H1 (cell line): ENCODE measurements around the gene KMT2E. TPM values are rescaled to one million over a fixed set of nuclear protein-coding genes. Genes with fewer than 3 reads are reported as not detected.

Source experiments
- CTCF ChIA-PET: fragments of 300-600 bp; sonication (Branson Sonifier 250); formaldehyde crosslinking; loops from one replicate; lab custom pipeline; 2021; ENCODE audit not compliant: partially characterized antibody; lab: Charles Lee
- POLR2A ChIA-PET: fragments of 300-600 bp; sonication (Branson Sonifier 250); formaldehyde crosslinking; loops from one replicate; lab custom pipeline; 2021; ENCODE audit warnings: inconsistent platforms; ENCODE audit not compliant: partially characterized antibody; lab: Charles Lee
- DNase-seq, 2 experiments: peaks; one replicate each; pipeline versions ENCODE4 v3.0.0 to v3.0.0-alpha.2; 2010 to 2022; ENCODE audit warnings: low spot score in 2 of 2, low read depth in 1 of 2, mixed read lengths in 1 of 2
- FAIRE-seq: peaks from 2 replicates; lab custom pipeline; 2011; peaks lifted over from hg19 to GRCh38; lab: Jason Lieb, UNC
- H2AFZ ChIP-seq: 2 replicates; pipeline ENCODE4 v1.8.1; 2012; ENCODE audit warnings: low read length, inconsistent platforms
- H2AK5ac ChIP-seq: 2 replicates; pipeline ENCODE4 v1.6.1; 2013; ENCODE audit warnings: low read depth, low read length
- H2BK120ac ChIP-seq: replicated peaks from 2 replicates; pipeline ENCODE3; 2013; ENCODE audit warnings: low read depth, low read length, inconsistent platforms
- H2BK12ac ChIP-seq: 2 replicates; pipeline ENCODE4 v1.6.1; 2013; ENCODE audit warnings: low read depth, low read length
- H2BK15ac ChIP-seq: 2 replicates; pipeline ENCODE4 v1.6.1; 2013; ENCODE audit warnings: low read length
- H2BK20ac ChIP-seq: 2 replicates; pipeline ENCODE4 v1.6.1; 2013; ENCODE audit warnings: low read length
- H2BK5ac ChIP-seq: 2 replicates; pipeline ENCODE4 v1.6.1; 2013; ENCODE audit warnings: low read depth, low read length
- H3K14ac ChIP-seq: 2 replicates; pipeline ENCODE4 v1.6.1; 2013; ENCODE audit warnings: inconsistent platforms; ENCODE audit not compliant: insufficient read length
- H3K18ac ChIP-seq: 2 replicates; pipeline ENCODE4 v1.6.1; 2013; ENCODE audit warnings: low read length; ENCODE audit errors: extremely low read depth
- H3K23ac ChIP-seq: 2 replicates; pipeline ENCODE4 v1.6.1; 2013; ENCODE audit warnings: inconsistent platforms; ENCODE audit not compliant: insufficient read length
- H3K23me2 ChIP-seq: 2 replicates; pipeline ENCODE4 v1.6.1; 2013; ENCODE audit warnings: low read depth, low read length
- H3K27ac ChIP-seq: 2 replicates; pipeline ENCODE4 v1.6.1; 2011; ENCODE audit warnings: low read depth, low read length, inconsistent platforms
- H3K27me3 ChIP-seq, 4 experiments: replicated peaks in 1 of 4; 1 replicate in 1 of 4; 2 replicates in 3 of 4; pipeline versions ENCODE4 v1.6.1 to v1.8.1; 2011 to 2013; ENCODE audit warnings: low read length in 3 of 4, mild to moderate bottlenecking in 3 of 4, inconsistent platforms in 2 of 4, mixed read lengths in 2 of 4, moderate library complexity in 1 of 4; ENCODE audit not compliant: control insufficient read depth in 3 of 4, insufficient read depth in 3 of 4; ENCODE audit errors: extremely low read depth in 1 of 4
- H3K36me3 ChIP-seq, 4 experiments: 2 replicates each; pipeline versions ENCODE4 v1.6.1 to v1.8.1; 2011 to 2013; ENCODE audit warnings: mild to moderate bottlenecking in 4 of 4, low read length in 3 of 4, moderate library complexity in 2 of 4, control low read depth in 1 of 4, inconsistent platforms in 1 of 4; ENCODE audit not compliant: insufficient read depth in 4 of 4, control insufficient read depth in 2 of 4
- H3K4ac ChIP-seq: replicated peaks from 2 replicates; pipeline ENCODE3; 2013; ENCODE audit warnings: low read length, low read depth, mixed read lengths, inconsistent platforms; ENCODE audit not compliant: insufficient read length
- H3K4me1 ChIP-seq, 4 experiments: replicated peaks in 1 of 4; 1 replicate in 1 of 4; 2 replicates in 3 of 4; pipeline versions ENCODE4 v1.6.1 to v1.8.1; 2011 to 2013; ENCODE audit warnings: low read length in 3 of 4, inconsistent platforms in 2 of 4, mixed read lengths in 1 of 4; ENCODE audit not compliant: insufficient read depth in 4 of 4, control insufficient read depth in 3 of 4
- H3K4me2 ChIP-seq, 2 experiments: 2 replicates each; pipeline versions ENCODE4 v1.6.1 to v1.8.1; 2011 to 2013; ENCODE audit warnings: low read depth in 2 of 2, low read length in 2 of 2, control low read depth in 1 of 2, inconsistent platforms in 1 of 2, mild to moderate bottlenecking in 1 of 2; ENCODE audit not compliant: insufficient read depth in 1 of 2
- H3K4me3 ChIP-seq, 4 experiments: fragments of 200-600, 300-600 bp in 1 of 4; sonication (generic), shearing (Covaris generic), sonication (Bioruptor Twin) in 1 of 4; 2 replicates each; pipeline versions ENCODE4 v1.5.1 to v1.8.1; 2011 to 2016; ENCODE audit warnings: low read length in 4 of 4, low read depth in 3 of 4, control low read depth in 2 of 4, inconsistent platforms in 2 of 4, mild to moderate bottlenecking in 2 of 4, mixed read lengths in 1 of 4, moderate library complexity in 1 of 4; ENCODE audit not compliant: insufficient read depth in 2 of 4; ENCODE audit errors: extremely low read depth in 1 of 4
- H3K56ac ChIP-seq: replicated peaks from 2 replicates; pipeline ENCODE3; 2013; ENCODE audit warnings: low read depth, mild to moderate bottlenecking, mixed read lengths, low read length, inconsistent platforms; ENCODE audit not compliant: insufficient read length
- H3K79me1 ChIP-seq: 2 replicates; pipeline ENCODE4 v1.6.1; 2013; ENCODE audit warnings: low read depth, low read length, control low read depth
- H3K79me2 ChIP-seq, 2 experiments: 2 replicates each; pipeline versions ENCODE4 v1.6.1 to v1.8.1; 2012 to 2013; ENCODE audit warnings: low read length in 2 of 2, mild to moderate bottlenecking in 2 of 2, inconsistent platforms in 1 of 2; ENCODE audit not compliant: insufficient read depth in 2 of 2, control insufficient read depth in 1 of 2
- H3K9ac ChIP-seq, 4 experiments: replicated peaks in 1 of 4; 1 replicate in 1 of 4; 2 replicates in 3 of 4; pipeline versions ENCODE4 v1.6.1 to v1.8.1; 2011 to 2013; ENCODE audit warnings: low read depth in 3 of 4, low read length in 3 of 4, control low read depth in 2 of 4, mild to moderate bottlenecking in 2 of 4, moderate library complexity in 2 of 4, inconsistent platforms in 1 of 4; ENCODE audit errors: extremely low read depth in 1 of 4
- H3K9me3 ChIP-seq, 2 experiments: 2 replicates each; pipeline versions ENCODE4 v1.6.1 to v1.8.1; 2012 to 2013; ENCODE audit warnings: mild to moderate bottlenecking in 2 of 2, moderate library complexity in 2 of 2, control low read depth in 1 of 2, inconsistent platforms in 1 of 2, low read depth in 1 of 2, low read length in 1 of 2, mixed read lengths in 1 of 2; ENCODE audit not compliant: insufficient read depth in 2 of 2
- H4K20me1 ChIP-seq, 2 experiments: replicated peaks in 1 of 2; 2 replicates each; pipeline versions ENCODE3 to v1.8.1; 2011 to 2013; ENCODE audit warnings: inconsistent platforms in 2 of 2, low read length in 2 of 2, mild to moderate bottlenecking in 1 of 2; ENCODE audit not compliant: insufficient read depth in 2 of 2, control insufficient read depth in 1 of 2
- H4K5ac ChIP-seq: 2 replicates; pipeline ENCODE4 v1.6.1; 2013; ENCODE audit warnings: low read length, low read depth, mixed read lengths, inconsistent platforms; ENCODE audit not compliant: insufficient read length
- H4K8ac ChIP-seq: 2 replicates; pipeline ENCODE4 v1.8.0; 2013; ENCODE audit warnings: mild to moderate bottlenecking, moderate library complexity, low read length, inconsistent platforms; ENCODE audit not compliant: insufficient read depth; ENCODE audit errors: extremely low read depth
- H4K91ac ChIP-seq: replicated peaks from 2 replicates; pipeline ENCODE3; 2013; ENCODE audit warnings: low read length, mixed read lengths, inconsistent platforms; ENCODE audit not compliant: insufficient read length
- BCL11A ChIP-seq, 2 experiments: IDR thresholded peaks; one replicate each; pipeline ENCODE4 v1.6.1; 2011; ENCODE audit warnings: low read depth in 2 of 2, low read length in 2 of 2, mild to moderate bottlenecking in 2 of 2
- EP300 ChIP-seq, 2 experiments: IDR thresholded peaks; 1 replicate in 1 of 2; 2 replicates in 1 of 2; pipeline ENCODE4 v1.6.1; 2011 to 2012; ENCODE audit warnings: low read depth in 2 of 2, low read length in 2 of 2, mild to moderate bottlenecking in 2 of 2, borderline replicate concordance in 1 of 2, inconsistent platforms in 1 of 2, moderate library complexity in 1 of 2
- SIN3A ChIP-seq, 2 experiments: IDR thresholded peaks in 1 of 2; conservative IDR thresholded peaks in 1 of 2; 2 replicates each; pipeline ENCODE4 v1.6.1; 2011 to 2012; ENCODE audit warnings: low read length in 2 of 2, improper control_type of control experiment in 1 of 2, low read depth in 1 of 2, mild to moderate bottlenecking in 1 of 2
- WGBS, 2 experiments: shearing (Covaris generic) in 1 of 2; methylation state at CpG; one replicate each; pipeline versions ENCODE4 v1.1.6 to v1.1.7; 2013 to 2015; ENCODE audit warnings: low lambda C conversion rate in 2 of 2, mixed read lengths in 2 of 2, inconsistent platforms in 1 of 2, low coverage in 1 of 2, missing lambda C conversion rate in 1 of 2; ENCODE audit not compliant: insufficient replicate concordance in 2 of 2, insufficient coverage in 1 of 2, insufficient read length in 1 of 2; ENCODE audit errors: extremely low coverage in 1 of 2, missing lambda C conversion rate in 1 of 2; 5-methylcytosine and 5-hydroxymethylcytosine counted together
- polyA plus RNA-seq, 7 experiments: library from polyadenylated mRNA; depleted of rRNA in 3 of 7; stranded (reverse) in 5 of 7; unstranded in 2 of 7; fragments of >200 nt in 5 of 7; fragments of 200-250 nt in 2 of 7; gene quantifications; 1 replicate in 5 of 7; 2 replicates in 1 of 7; 4 replicates in 1 of 7; pipeline versions ENCODE4 v1.2.1 to v1.2.3, GENCODE V29; 2011 to 2013; ENCODE audit warnings: missing spikeins in 2 of 7, mixed read lengths in 2 of 7
- total RNA-seq: library from RNA; stranded (reverse); fragmentation: NEBNext Ultra II Directional; extraction: Animal tissue kit (Norgen Biotek cat#: 25700); gene quantifications from 2 replicates; pipeline ENCODE4 v1.2.1, GENCODE V29; 2021

Gene KMT2E
- total and polyA plus RNA-seq, 2 of the 8 experiments (the other 6 are each of a cell fraction or from before 2014, with no cell fraction given): 10.9 to 45.0 TPM

- Histone ChIP-seq H2AFZ (no peak overlapping the region), H3K23ac (no peak overlapping the region), H3K36me3 (peaks cover 0 to 8% (median 0%) of the 10 kb centered on the region in 4 experiments; a peak in 1 of 8 replicates), H3K4me2 (peak overlapping the region; percentile 58 to 81), H2BK15ac (no peak overlapping the region), H3K14ac (no peak overlapping the region), H3K27me3 (no peaks in the 10 kb centered on the region), H3K4me1 (peaks cover 0 to 13% (median 8%) of the 10 kb centered on the region in 4 experiments; a peak in 4 of 7 replicates), H2BK5ac (no peak overlapping the region), H2BK12ac (no peak overlapping the region), H4K5ac (no peak overlapping the region), H3K79me1 (no peaks in the 10 kb centered on the region), H4K8ac (no peak overlapping the region), H3K23me2 (peaks cover 2% of the 10 kb centered on the region; the same call in 1 of the 2 replicates), H2BK20ac (no peak overlapping the region), H3K79me2 (peaks cover 0 to 26% of the 10 kb centered on the region in 2 experiments; a peak in 2 of 4 replicates), H3K18ac (peak overlapping the region; percentile 33), H3K56ac (no peak overlapping the region), H3K4ac (no peak overlapping the region), H3K9me3 (no peaks in the 10 kb centered on the region), H3K27ac (peak overlapping the region; percentile 90), H2BK120ac (no peak overlapping the region), H4K91ac (no peak overlapping the region), H3K4me3 (peak overlapping the region; percentile 59 to 72 (median 66)), H2AK5ac (no peak overlapping the region), H3K9ac (peak overlapping the region in 3 of 4 experiments; percentile 87 to 92 (median 88); a peak in 6 of 7 replicates), H4K20me1 (peaks cover 6 to 9% of the 10 kb centered on the region in 2 experiments)
- TF ChIP-seq SIN3A (conservative IDR thresholded peaks at IDR 0.05 in 1 of 2, IDR thresholded peaks at IDR 0.05 in 1 of 2; ENCODE audit: low read depth in 1 of 2, low read length in 2 of 2): no peak
- no peak for TF ChIP-seq BCL11A (IDR thresholded peaks at IDR 0.05; ENCODE audit: low read depth in 2 of 2, low read length in 2 of 2)
- no peak for TF ChIP-seq EP300 (IDR thresholded peaks at IDR 0.05; ENCODE audit: borderline replicate concordance in 1 of 2, low read depth in 2 of 2, low read length in 2 of 2)
- POLR2A ChIA-PET: interaction anchor here (0.7 to 5.6 kb wide), 16 partner anchors 10 to 406 kb away, joined by 3 to 118 read pairs (median 6); partner anchors contain the start of genes KMT2E and SRPK2
- DNase-seq: no peak
- no peak for FAIRE-seq
- 67% methylated on average over 13 of the region's 13 CpGs; no CpG with 5 or more reads in 1 of the 2 experiments for WGBS, 2 experiments
- CTCF ChIA-PET: interaction anchor here (1.0 to 3.2 kb wide), 13 partner anchors 8 to 141 kb away, joined by 3 to 27 read pairs (median 5); partner anchors contain the start of gene KMT2E
Observed at GRCh38 chr7:104983076-104983577, 30.9 kb upstream of the KMT2E start.
